GM23248 (cell line): ENCODE results near the gene ZBTB34.

Experiments
- EZH2 ChIP-seq: fragments of 200-600 bp; sonication (generic); IDR thresholded peaks from 2 replicates; pipeline ENCODE4 v1.6.1; 2018; ENCODE audit warnings: antibody characterized with exemption, mild to moderate bottlenecking; ENCODE audit not compliant: insufficient read depth, poor library complexity, severe bottlenecking
- EZH2phosphoT487 ChIP-seq: fragments of 200-600 bp; sonication (generic); IDR thresholded peaks from 2 replicates; pipeline ENCODE4 v1.6.1; 2018; ENCODE audit warnings: antibody characterized with exemption, moderate library complexity, mild to moderate bottlenecking, low read depth; ENCODE audit not compliant: insufficient read depth

GRCh38 chr9:126862104-126862761, 1.8 kb downstream of the ZBTB34 start:
- TF ChIP-seq EZH2 = no peak
- TF ChIP-seq EZH2phosphoT487 = no peak
